NAMALWA (cell line): Measurements from ENCODE around the gene CNGA2.

Source experiments
- DNase-seq: peaks from one replicate; pipeline ENCODE4 v3.0.0-alpha.2; 2015; ENCODE audit warnings: low spot score

CNGA2 gene

DNA sequence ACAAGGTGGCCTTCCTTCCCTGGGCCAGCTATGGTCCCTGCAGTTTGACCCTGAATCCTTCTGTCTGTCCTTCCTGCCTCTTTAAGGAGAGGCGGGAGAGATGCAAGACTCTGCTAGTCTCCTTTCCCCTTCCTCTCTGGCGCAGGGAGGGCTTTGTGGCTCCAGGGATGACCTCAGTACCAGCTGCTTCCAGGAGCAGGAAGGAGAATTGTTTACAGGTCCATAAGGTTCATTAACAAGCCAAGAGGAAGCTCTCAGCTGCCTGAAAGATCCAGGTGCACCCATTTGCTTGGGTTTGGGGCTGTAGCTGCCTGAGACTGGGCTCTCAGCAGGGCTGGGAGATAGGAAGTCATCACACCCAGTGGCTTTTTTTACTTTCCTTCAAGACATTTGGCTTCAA lies 22.8 kb upstream of the CNGA2 start:
- DNase-seq = no peak

DNA sequence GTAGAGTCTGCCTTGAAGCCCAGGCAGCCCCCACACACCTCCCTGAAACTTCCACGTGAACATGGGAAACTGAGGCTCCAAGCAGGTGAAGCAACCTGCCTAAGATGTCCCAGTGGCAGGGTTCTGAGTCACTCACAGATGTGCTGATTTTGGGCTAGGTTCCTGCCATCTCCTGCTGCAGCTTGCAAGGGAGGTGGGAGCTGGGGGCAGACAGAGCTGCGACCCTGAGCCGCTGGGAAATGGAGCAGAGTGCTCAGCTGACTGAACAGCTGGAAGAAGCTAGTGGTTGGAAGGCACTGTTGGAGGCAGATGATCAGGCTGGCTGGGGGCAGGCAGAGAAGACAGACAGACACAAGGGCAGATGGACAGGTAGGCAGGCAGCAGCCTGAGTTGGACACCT lies 22.3 kb upstream of the CNGA2 start:
- no peak for DNase-seq

DNA sequence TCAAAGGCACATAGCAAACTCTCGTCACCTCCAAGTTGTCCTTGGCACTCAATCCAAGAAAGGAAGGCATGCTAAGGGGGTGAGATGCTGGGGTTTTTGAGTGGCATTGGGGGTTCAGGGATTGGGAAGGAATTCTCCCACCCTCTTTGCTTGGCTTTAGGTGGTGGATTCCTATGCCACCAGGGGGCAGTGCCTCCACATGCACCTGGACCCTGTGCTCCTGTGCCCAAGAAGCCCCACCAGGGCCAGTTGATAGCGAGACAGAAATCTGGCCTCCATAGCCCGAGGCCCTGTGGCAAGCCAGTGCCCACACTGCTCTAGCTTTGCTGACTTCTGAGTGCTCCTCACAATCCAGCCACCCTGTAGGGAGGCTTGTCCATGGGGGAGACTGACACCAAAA lies 20.7 kb upstream of the CNGA2 start:
- peak; percentile 37 for DNase-seq

DNA sequence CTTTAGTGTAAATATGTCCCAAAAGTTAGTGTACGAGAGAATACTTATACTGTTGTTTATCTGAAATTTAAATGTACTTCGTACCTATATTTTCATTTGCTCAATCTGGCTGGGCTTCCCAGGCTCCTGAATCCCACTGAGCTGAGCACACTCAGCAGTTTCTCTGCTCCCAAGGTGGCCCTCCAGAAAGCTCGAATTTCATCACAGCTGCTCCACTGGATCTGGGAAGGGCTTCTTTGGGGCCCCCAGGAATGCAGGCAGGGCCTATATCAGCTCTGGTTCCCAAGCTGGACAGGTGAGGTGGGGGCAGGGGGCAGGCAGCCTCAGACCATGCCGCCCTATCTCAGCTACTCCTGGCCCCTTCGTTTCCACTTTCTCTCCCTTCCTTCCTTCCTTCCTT lies 20.2 kb upstream of the CNGA2 start:
- DNase-seq = no peak

DNA sequence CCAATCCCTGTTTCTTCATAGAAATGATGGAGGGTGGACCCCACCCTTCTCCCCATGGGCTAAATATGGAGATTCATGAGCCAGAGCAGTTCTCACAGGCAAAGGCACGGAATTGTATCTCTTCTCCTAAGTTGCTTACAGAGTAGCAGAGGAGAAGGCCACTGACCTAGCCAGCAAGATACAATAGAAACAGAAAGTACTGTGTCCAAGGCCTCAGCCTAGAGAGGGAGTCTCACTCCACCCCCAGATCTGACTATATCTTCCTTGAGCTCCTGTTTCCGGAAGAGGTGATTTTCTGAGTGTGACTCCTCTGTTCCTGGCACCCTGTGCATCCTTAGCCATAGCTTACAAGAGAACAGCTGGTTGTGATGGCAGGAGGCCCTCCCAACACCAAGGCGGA lies 18.8 kb upstream of the CNGA2 start, which contains the start of gene FATE1:
Gene FATE1, plus strand, starts transcription at position 284 of the 400 bp plus-strand sequence. Its CDS starts 85 bp downstream, at position 369.
- no peak for DNase-seq

DNA sequence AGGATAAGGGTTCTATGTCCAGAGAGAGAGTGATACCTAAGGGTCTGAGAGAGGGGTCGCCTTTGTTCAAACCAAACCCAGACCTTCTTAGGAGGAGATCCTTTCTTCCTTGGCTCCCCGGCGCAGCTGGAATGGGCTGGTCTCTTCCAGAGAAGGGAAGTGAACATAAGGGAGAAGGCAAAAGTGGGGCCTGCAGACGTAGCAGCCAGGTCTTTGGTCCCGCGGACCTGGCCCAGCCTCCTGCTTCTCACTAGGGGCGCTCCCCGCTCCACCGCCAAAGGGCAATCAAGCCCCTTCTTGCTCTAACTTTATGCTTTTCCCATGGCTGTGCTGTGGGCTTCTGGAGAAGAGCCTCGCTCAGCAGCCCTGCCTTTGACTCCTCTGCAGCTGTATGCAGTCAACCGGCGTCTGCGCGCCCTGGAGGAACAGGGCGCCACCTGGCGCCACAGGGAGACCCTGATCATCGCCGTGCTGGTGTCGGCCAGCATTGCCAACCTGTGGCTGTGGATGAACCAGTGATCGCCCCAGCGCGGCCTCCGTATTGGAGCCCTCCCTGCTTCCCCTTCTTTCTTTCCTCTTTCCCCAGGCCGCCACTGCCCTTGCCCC lies 12.2 kb upstream of the CNGA2 start:
- DNase-seq = peak; percentile 25

DNA sequence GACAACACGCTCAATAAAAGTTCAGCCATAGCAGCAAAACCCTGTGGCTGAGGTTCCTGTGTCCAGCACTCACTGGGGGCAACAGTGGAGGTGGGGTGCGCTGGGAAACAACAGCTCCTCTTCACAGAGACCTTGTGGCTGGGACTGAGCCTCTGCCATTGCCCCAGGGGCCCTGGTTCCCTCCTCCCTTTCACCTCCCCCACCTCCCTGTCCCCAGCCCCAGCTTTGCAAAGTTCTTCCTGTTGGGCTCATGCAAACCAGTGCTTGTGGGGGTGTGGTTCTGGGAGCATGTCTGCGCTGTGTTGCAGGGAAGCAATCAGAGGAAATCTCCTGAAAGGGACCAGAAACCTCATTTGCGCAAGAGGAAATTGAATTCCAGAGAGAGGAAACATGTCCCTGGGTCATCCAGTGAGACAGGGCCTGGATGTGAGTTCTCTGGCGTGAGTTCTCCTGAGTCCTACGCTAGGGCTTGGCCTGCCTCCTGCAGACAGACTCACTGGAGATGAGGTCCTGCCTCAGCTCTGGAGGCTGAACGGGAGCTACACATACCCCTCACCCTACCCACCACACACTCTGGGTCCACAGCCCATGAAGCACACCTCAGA lies 11.3 kb upstream of the CNGA2 start:
- no peak for DNase-seq

DNA sequence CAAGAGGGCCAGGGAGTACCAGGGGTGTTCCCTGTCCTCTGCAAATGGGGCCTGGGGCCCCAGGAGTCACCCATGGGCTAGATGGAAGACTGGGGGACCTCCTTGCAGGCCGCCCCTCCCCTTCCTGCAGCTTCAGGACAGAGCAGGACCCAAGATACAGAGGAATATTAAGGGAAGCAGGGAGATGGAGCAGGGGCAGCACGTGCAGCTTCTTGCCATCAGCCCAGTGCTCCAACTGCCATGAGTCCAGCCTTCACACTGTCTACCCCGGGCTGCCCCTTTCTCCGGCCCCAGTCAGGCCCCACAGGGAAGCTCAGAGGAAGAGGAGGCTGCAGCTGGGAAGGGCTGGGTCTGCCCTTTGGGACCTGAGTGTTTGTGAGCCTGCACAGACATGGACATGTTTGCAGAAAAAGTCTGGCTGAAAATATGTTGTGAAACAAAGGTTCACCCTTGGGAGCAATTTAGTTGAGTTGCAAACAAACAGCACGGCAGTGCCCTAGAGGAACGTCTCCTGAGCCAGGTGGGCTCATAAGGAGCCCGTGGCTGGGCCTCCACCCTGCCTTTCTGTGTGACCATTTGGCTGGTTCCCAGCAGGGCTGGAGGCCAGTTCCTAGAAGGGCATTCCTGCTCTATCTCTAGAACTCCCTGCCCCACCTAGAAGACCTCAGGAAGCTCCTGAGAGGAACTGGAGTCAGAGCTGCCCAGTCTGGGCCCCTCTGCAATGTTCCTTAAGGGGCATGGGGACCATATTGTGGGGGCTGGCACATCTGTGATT lies 9.8 kb upstream of the CNGA2 start:
- no peak for DNase-seq

DNA sequence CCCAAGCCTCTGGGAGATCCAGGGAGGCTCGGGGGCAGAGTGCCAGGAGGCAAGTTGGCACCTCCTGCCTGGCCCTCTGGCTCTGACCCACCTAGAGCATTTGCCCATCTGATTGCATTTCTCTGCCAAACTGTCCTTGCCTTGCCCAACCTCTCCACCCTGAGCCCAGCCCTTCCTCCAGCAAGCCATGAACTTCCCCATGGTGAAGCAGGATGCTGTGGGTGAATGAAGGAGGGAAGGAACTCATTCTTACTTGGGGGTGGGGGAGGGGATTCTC lies 9.3 kb upstream of the CNGA2 start:
- DNase-seq = no peak

DNA sequence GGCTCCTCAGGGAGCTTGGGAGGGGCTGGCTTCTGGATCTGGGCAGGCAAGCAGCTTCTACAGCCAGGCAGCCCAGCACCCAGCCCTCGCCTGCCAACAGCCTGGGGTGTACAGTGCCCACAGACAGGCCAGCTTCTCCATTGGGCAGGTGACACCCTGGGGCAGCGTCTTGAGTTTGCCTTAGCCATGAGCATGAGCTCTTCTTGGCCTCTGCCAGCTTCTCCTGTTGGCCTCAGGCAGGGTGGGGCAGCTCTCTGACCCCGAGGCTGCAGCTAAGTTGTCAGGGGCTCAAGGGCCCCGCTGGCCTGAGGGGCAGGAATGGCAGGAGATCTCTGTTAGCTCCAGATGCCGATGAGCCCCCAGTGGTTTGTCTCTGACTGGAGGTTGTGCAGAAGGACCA lies 7.8 kb upstream of the CNGA2 start:
- no peak for DNase-seq

DNA sequence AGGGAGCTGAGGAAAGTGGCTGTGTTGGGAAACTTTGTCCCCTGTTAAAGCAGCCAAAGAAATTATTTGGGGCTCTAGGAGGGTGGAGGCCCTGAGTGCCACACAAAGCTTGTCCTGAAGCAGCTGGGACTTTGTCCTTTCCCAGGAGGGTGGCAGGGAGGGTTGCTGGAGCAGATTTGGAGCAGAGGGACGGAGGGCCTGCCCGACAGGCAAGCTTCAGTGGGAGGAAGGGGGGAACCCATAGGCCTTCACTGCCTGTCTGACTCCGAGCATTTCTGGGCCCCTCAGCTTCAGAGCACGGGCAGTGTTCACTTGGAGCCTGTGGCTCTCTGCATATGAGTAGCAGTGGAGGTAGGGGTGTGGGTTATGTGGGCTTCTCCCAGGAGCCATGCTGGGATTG lies 7.2 kb upstream of the CNGA2 start:
- no peak for DNase-seq

DNA sequence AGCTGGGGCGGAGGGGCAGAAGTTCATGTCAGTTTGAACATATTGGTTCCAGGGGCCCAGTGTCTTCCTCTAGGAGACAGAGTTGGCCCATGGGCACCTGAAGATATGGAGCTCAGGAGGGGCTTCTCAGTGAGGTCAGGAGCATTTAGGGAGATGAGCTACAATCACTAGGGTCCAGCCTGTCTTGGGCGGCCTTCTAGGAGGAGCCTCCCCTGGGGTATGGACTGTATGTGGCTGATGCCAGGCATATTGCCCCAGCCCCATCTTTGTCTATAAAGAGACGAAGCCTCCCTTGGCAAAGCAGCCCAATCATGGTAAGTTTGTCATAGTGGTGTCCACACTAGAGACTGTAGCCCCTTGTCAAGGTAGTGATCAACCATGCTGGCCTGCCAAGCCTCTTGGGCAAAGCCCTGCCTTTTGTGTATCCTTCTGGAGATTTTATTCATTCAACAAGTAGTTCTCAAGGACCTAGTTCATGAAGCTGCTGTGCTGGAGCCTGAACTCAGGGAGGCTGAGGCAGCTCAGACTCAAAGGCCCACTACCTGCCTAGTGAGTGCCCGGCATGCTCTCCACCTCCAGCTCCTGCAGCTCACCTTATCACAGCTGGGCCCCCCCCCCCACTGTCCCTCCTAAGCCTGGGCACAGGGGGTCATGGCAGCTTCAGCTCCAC lies 5.4 kb upstream of the CNGA2 start:
- DNase-seq = no peak

DNA sequence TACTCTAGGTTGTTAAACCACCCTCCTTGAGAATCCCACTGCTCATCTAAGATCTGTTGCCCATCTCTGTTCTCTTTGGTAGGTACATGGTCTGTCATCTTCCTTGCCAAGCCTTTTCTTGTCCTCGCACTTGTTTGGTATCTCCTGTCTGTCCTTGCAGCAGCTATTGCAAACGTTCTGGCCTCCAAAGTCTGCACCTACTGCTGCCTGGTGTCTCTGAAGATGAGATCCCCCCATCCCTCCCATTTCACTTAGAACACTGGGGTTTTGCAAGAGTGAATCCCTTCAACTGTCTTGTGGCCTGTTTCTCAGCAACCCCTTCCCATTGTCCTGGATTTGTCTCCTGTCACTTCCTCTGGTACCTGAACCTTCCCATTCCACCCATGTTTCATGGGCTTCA lies 673 bp downstream of the CNGA2 start:
- no peak for DNase-seq

DNA sequence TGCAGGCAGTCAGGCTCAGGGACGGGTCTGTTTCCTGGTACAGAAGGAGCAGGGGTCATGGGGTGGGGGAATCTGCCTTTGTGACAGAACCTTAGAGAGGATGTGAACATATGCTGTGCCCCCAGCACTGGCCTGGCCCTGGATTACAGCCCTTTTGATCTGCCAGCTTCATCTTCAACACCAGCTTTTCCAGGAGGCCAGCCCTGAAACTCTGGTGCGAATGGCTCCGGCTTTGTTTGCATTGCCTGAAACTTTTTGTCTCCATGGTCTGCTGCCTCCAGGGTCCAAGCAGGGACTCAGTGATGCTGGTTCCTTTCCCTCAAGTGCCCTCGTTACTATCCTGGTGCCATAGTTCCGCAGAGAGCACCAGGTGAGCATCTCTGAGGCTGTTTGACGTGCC lies 2.1 kb downstream of the CNGA2 start:
- no peak for DNase-seq

DNA sequence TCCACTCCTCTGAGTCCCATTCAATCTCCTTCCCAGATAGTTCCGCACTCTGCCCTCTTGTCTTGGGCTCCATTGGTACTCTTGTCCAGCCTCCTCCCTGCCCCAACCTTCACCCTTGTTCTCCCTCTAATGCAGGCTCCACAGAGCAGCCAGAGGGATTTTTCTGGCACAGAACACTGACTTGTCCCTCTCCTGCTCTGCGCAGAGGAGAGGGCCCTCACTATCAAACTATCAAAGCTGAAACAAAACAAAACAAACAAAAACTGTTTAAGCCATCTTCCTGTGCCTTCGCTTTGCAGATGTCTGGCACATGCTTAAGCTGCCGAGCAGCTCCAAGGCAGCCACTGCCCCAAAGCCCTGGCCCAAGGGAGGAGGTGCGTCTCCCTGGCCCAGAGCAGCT lies 2.9 kb downstream of the CNGA2 start:
- no peak for DNase-seq

DNA sequence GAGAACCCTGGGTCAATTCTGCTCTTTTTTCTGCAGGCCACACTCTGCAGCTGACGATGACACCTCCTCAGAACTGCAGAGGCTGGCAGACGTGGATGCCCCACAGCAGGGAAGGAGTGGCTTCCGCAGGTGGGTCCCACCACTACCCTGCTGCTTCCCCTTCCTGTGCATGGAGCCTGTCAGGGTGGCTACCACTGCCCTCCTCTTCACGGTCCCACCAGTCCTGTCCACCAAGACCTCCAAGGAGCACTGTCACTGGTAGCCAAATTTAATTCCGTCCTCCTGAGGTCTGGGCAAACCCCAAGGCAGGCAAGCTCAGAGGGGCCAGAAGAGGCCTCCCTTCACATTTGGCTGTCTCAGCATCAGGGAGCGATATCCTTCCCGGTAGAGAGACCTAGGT lies 4.2 kb downstream of the CNGA2 start:
- no peak for DNase-seq

DNA sequence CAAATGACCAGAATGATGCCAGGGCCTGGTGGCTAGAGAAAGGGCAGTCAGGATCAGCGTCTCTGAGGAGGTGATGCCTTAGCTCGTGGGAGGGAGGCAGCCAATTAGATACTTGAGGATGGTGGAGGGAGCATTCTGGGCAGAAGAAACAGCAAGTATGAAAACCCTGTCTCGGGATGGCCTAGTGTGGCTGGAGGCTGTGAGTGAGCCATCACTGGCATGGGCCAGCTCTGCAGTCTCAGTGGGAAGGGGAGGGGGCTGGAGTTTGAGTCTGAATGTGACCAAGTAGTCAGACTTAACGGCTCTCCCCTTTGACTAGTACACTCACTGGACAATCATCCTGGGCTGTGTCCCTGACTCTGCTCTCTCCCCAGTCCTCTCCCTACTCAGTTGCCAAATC lies 7.1 kb downstream of the CNGA2 start:
- no peak for DNase-seq

DNA sequence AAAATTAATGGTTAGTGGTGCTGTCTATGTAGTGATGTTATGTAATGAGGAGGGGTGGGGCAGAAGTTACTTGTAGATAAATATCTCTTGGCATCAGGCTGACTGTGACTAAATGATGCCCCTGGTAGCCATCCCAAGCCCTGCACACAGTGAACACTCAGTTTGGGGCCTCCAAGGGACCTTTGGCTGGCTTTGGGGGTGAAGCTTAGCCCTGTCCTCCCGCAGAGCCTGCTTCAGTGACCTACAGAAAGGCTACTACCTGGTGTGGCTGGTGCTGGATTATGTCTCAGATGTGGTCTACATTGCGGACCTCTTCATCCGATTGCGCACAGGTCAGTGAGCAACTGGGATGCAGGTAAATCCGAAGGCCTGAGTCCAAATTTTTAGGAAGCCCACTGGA lies 7.8 kb downstream of the CNGA2 start:
- DNase-seq = no peak

DNA sequence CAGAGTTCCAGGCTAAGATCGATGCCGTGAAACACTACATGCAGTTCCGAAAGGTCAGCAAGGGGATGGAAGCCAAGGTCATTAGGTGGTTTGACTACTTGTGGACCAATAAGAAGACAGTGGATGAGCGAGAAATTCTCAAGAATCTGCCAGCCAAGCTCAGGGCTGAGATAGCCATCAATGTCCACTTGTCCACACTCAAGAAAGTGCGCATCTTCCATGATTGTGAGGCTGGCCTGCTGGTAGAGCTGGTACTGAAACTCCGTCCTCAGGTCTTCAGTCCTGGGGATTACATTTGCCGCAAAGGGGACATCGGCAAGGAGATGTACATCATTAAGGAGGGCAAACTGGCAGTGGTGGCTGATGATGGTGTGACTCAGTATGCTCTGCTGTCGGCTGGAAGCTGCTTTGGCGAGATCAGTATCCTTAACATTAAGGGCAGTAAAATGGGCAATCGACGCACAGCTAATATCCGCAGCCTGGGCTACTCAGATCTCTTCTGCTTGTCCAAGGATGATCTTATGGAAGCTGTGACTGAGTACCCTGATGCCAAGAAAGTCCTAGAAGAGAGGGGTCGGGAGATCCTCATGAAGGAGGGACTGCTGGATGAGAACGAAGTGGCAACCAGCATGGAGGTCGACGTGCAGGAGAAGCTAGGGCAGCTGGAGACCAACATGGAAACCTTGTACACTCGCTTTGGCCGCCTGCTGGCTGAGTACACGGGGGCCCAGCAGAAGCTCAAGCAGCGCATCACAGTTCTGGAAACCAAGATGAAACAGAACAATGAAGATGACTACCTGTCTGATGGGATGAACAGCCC lies 9.3 kb downstream of the CNGA2 start:
- DNase-seq = no peak

DNA sequence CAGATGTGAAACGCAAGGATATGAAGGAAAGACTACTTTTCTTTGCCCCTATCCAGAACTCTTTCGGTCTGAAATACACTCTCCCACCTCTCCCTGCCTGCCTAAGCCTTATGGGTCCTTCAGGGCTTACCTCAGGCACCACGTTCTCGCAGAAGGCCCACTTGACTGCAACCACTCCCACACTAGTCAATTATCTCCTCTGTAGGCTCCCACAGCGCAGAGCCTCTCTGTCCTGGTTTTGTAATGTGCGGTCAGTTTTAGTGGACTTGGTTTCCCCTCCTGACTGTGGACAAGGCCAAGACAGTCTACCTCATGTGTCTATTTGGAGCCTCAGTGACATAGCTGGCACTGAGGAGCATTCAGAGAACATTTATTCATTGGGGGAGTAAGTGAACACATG lies 11.1 kb downstream of the CNGA2 start:
- DNase-seq = no peak

DNA sequence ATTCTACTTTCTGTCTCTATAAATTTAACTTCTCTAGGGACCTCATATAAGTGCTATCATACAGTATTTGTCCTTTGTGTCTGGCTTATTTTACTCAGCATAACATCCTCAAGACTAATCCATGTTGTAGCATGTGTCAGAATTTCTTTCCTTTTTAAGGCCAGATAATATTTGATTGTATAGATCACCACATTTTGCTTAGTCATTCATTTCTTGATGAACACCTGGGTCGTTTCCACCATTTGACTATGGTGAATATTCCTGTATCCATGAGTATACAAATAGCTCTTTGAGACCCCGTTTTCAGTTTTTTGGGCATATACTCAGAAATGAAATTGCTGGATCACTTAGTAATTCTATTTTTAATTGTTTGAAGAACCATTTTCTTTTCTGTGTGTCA lies 12.0 kb downstream of the CNGA2 start:
- no peak for DNase-seq

DNA sequence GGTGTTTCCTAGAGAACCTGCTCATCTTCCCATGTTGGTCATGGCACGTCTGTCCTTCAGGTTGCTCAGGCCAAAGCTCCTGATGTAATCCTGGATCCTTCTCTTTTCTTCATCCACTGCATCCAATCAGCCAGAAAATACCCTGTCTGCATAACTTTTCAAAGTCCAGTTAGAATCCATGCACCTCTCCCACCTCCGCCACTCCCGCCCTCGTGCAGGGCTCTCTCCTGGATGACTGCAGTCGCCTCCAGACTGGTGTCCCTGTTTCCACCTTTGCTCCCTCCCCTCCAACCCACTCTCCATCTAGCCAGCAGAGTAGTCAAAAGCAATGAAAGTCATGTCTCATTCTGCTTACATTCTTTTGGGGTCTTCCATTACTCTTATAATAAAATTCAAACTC lies 16.0 kb downstream of the CNGA2 start:
- DNase-seq = no peak
